ENCODE measurements around the gene HSPA4L.
A peak's percentile ranks its signal among the peaks of the same experiment; 100 is the strongest.

The HSPA4L gene

GRCh38 chr4:127870688-127871087, 88.6 kb downstream of the HSPA4L start:
- no peak for DNase-seq

GRCh38 chr4:127875791-127876190, 93.7 kb downstream of the HSPA4L start:
- DNase-seq: no peak

GRCh38 chr4:127880763-127881562, 98.8 kb downstream of the HSPA4L start, which contains the start of gene PLK4:
Gene PLK4 (plus strand): TSS chr4:127880893. CDS start chr4:127881135, 242 bp downstream.
- DNase-seq: peak; percentile 95

DNA sequence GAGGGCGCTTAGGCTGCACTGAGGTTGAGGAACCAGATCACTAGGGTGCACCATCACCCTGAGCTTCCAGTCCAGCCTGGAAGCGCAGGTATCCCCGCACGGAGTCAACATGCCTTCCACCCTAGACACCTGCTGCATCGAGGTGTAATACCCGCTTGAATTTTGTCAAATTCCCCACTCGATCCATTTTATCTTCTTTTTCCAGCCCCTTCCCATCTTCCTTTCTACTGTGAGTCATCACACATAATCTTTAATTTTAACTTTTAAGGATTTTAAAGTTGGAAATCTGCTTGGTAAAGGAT, 99.4 kb downstream of the HSPA4L start:
- DNase-seq: no peak

GRCh38 chr4:127888559-127888958, 106.4 kb downstream of the HSPA4L start:
- DNase-seq: peak; percentile 81

- DNase-seq: peak; percentile 53
These were observed 107.8 kb downstream of the HSPA4L start for GRCh38 chr4:127889903-127890302.

Data from NCI-H69 (cell line).